Lower lobe of right lung (tissue), 2 donors: ENCODE measurements around the gene COQ10A. TPM values are rescaled to one million over a fixed set of nuclear protein-coding genes. Genes with fewer than 3 reads are reported as not detected.

Experiments
- ATAC-seq, 2 donors: fragments of 200-7000 bp; cut with Tn5 transposase; one replicate each; pipeline ENCODE4 v1.9.1; 2020 to 2022; ENCODE audit warnings: mild to moderate bottlenecking in 2 of 2, moderate library complexity in 2 of 2
- DNase-seq: peaks from one replicate; pipeline ENCODE4 v3.0.0-alpha.2; 2020
- H3K27ac ChIP-seq: fragments of 200-600 bp; one replicate; pipeline ENCODE4 v1.8.0; 2022
- H3K27me3 ChIP-seq: fragments of 200-600 bp; one replicate; pipeline ENCODE4 v1.8.0; 2022; ENCODE audit warnings: low read depth
- H3K36me3 ChIP-seq: fragments of 200-600 bp; one replicate; pipeline ENCODE4 v1.8.0; 2022; ENCODE audit warnings: mild to moderate bottlenecking
- H3K4me1 ChIP-seq: fragments of 200-600 bp; one replicate; pipeline ENCODE4 v1.8.0; 2022
- H3K4me3 ChIP-seq: fragments of 200-600 bp; one replicate; pipeline ENCODE4 v1.8.0; 2022; ENCODE audit warnings: mild to moderate bottlenecking
- H3K9me3 ChIP-seq: fragments of 200-600 bp; one replicate; pipeline ENCODE4 v1.8.0; 2022
- intact Hi-C: fragments of 100-400 bp; cut with DNase I; formaldehyde crosslinking; loops from one replicate; pipeline ENCODE4 v1.11.0; 2022
- total RNA-seq: library from RNA; stranded (reverse); fragmentation: NEBNext Ultra II Directional; extraction: Animal tissue kit (Norgen Biotek cat#: 25700); gene quantifications from one replicate; pipeline ENCODE4 v1.2.1, GENCODE V29; 2021
- TF ChIP-seq, protein P1 (sequence below): fragments of 200-600 bp; IDR thresholded peaks from one replicate; pipeline ENCODE4 v1.8.0; 2022; ENCODE audit warnings: antibody characterized with exemption, mild to moderate bottlenecking
- donor health status: DM: no; HTN: yes; CAD: no; lungs with severe emphysema.

Gene COQ10A
- total RNA-seq, 1 donor from 2014 or later = 12.8 TPM

DNA sequence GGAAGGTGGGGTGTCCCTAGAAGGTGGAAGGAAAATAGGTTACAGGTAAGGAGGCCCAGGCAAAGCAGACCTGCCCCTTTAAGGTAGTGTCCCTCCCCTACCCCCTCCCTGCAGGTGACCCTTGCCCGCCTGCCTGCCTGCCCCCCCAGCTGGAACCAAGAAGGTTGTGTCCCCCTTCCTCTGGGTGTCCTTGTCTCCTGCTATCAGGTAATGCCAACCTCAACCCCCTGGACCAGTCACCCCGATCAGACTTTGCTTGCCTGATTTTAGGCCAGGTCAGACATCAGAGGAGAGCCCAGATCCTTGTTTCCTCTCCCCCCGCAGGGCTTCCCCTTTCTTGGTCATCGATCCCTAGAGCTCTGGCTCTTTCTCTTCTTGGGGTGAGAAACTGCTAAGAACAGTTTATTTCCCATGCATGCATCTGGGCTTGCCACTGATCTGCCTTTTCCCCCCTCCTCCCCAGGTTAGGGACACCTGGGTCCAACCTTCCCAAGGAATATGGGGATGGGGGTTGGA is 36.8 kb upstream of the COQ10A start, which contains the start of gene SLC39A5:
SLC39A5 (plus strand) TSS at position 136 of the 516 bp plus-strand sequence. CDS start 1,224 bp downstream, outside the sequence.
- Histone ChIP-seq H3K27me3 (no peaks in the 10 kb centered on the region), H3K27ac (no peak within 1 kb of the TSS), H3K9me3 (no peaks in the 10 kb centered on the region), H3K36me3 (peaks cover 14% of the 10 kb centered on the region), H3K4me3 (no peak within 1 kb of the TSS), H3K4me1 (peaks cover 1% of the 10 kb centered on the region)
- intact Hi-C loops = no loop called here
- DNase-seq (no peak), ATAC-seq (no peak)
- TF ChIP-seq, protein P1, sequence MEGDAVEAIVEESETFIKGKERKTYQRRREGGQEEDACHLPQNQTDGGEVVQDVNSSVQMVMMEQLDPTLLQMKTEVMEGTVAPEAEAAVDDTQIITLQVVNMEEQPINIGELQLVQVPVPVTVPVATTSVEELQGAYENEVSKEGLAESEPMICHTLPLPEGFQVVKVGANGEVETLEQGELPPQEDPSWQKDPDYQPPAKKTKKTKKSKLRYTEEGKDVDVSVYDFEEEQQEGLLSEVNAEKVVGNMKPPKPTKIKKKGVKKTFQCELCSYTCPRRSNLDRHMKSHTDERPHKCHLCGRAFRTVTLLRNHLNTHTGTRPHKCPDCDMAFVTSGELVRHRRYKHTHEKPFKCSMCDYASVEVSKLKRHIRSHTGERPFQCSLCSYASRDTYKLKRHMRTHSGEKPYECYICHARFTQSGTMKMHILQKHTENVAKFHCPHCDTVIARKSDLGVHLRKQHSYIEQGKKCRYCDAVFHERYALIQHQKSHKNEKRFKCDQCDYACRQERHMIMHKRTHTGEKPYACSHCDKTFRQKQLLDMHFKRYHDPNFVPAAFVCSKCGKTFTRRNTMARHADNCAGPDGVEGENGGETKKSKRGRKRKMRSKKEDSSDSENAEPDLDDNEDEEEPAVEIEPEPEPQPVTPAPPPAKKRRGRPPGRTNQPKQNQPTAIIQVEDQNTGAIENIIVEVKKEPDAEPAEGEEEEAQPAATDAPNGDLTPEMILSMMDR = no peak

DNA sequence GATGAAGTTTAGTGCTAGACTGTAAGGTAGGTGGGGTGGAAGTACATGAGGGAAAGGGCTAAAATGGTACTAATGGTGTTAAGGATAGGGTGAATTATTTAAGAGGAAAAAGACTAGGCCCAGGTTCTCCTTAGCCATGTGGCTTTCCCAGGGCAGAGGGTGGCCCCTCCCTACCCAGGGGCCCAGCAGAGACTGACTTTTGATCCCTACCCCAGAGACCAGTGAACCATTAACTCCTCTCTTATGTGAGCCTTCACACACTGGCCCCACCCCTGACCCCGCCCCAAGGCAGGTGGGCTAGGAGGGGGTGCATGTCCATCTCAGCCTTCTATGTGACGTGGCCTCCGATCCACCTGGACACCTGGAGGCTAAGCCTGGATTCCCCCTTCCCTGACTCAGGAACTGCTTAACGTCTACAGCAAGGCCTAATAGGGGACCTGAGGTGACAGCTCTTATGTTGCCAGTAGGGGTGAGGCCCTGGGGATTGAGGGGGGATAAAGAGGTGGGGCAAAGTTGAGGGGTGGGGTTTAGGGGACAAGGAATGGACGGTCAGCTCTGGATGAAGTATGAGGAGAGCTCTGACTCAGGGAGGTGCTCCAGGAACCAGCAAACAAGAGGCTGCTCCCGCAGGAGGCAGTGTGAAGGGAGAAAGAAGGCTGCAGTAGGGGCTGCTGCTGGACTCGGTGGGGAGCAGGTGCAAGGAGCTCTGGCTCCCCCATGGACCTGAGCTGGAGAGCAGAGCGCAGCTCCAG is 36.1 kb upstream of the COQ10A start:
- Histone ChIP-seq H3K4me3 (no peak overlapping the region), H3K9me3 (no peaks in the 10 kb centered on the region), H3K36me3 (peaks cover 14% of the 10 kb centered on the region), H3K27me3 (no peaks in the 10 kb centered on the region), H3K27ac (no peak overlapping the region), H3K4me1 (no peaks in the 10 kb centered on the region)
- ATAC-seq (peak in 1 of 2 donors; percentile 25), DNase-seq (no peak)
- intact Hi-C loops = no loop called here
- TF ChIP-seq, protein P1 = no peak

- Histone ChIP-seq H3K27ac (no peak overlapping the region), H3K27me3 (no peaks in the 10 kb centered on the region), H3K9me3 (no peaks in the 10 kb centered on the region), H3K4me1 (no peaks in the 10 kb centered on the region), H3K36me3 (peaks cover 14% of the 10 kb centered on the region), H3K4me3 (no peak overlapping the region)
- no peak for DNase-seq
- intact Hi-C loops = no loop called here
- TF ChIP-seq, protein P1 = no peak
- no peak for ATAC-seq
Measured at GRCh38 chr12:56231184-56231582, 35.6 kb upstream of the COQ10A start.

DNA sequence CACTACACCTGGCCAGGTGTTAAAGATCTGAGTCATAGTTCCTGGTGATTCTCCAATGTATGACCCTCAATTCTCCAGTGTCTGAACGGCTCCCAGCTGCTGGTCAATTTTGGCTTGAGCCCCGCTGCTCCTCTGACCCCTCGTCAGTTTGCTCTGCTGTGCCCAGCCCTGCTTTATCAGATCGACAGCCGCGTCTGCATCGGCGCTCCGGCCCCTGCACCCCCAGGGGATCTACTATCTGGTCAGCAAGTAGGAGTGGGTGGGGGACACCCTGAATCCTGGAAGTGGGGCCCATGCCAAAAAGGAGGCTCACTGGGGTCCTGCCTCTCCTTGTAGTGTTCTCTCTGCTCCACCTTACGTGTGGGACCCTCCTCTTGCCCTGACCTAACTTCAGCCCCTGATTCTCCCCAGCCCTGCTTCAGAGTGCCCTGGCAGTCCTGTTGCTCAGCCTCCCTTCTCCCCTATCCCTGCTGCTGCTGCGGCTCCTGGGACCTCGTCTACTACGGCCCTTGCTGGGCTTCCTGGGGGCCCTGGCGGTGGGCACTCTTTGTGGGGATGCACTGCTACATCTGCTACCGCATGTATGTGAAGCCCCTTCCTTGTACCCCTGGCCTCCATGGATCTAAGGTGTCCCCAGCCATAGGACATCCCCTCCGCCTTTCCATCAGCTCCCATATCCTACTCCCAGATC is 31.9 kb upstream of the COQ10A start:
- TF ChIP-seq, protein P1 = no peak
- H3K36me3 ChIP-seq = peaks cover 14% of the 10 kb centered on the region
- intact Hi-C loops = no loop called here
- H3K4me3 ChIP-seq = no peak overlapping the region
- H3K27ac ChIP-seq = no peak overlapping the region
- DNase-seq = no peak
- no peaks in the 10 kb centered on the region for H3K9me3 ChIP-seq
- H3K4me1 ChIP-seq = no peaks in the 10 kb centered on the region
- H3K27me3 ChIP-seq = no peaks in the 10 kb centered on the region
- no peak for ATAC-seq

DNA sequence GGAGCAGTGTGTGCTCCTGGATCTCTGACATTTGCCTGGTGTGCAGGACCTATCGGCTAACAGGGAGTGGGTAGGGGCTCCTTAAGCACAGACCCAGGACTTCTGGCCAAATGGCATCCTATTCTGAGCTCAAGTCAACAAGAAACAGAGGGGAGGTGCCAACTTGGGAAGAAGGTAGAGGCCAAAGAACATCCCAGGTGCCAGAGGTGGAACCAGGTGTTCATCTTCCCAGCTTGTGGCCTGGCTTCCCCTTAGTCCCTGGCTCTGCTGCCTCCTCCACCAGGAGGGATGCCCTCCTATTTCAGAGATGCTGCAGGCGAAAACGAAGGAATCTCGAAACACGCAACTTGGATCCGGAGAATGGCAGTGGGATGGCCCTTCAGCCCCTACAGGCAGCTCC is 30.7 kb upstream of the COQ10A start:
- DNase-seq (no peak), ATAC-seq (no peak)
- Histone ChIP-seq H3K4me1 (no peaks in the 10 kb centered on the region), H3K27me3 (no peaks in the 10 kb centered on the region), H3K27ac (no peak overlapping the region), H3K36me3 (peaks cover 26% of the 10 kb centered on the region), H3K9me3 (no peaks in the 10 kb centered on the region), H3K4me3 (no peak overlapping the region)
- intact Hi-C loops = no loop called here
- TF ChIP-seq, protein P1 = no peak
